Smooth muscle cell (in vitro differentiated cells): ENCODE data around the gene MTREX. TPM values are rescaled to one million over a fixed set of nuclear protein-coding genes. Genes with fewer than 3 reads are reported as not detected.

ENCODE experiments used
- DNase-seq: peaks from one replicate; lab custom pipeline; 2025; ENCODE audit not compliant: unreplicated experiment; lab: John Stamatoyannopoulos, UW
- H2AFZ ChIP-seq: fragments of 200-600 bp; sonication (generic); 2 replicates; pipeline ENCODE4 v1.6.0; 2016; ENCODE audit warnings: antibody characterized with exemption, low read depth, mild to moderate bottlenecking
- H3F3A ChIP-seq: fragments of 200-600 bp; sonication (generic); 2 replicates; pipeline ENCODE4 v1.6.0; 2017; ENCODE audit warnings: antibody characterized with exemption, low read depth
- H3K27ac ChIP-seq: fragments of 200-600 bp; sonication (generic); 2 replicates; pipeline ENCODE4 v1.5.1; 2016; ENCODE audit warnings: low read depth, mild to moderate bottlenecking
- H3K27me3 ChIP-seq: fragments of 200-600 bp; sonication (generic); 2 replicates; pipeline ENCODE4 v1.6.1; 2016; ENCODE audit warnings: low read depth, mild to moderate bottlenecking
- H3K36me3 ChIP-seq: fragments of 200-600 bp; sonication (generic); 2 replicates; pipeline ENCODE4 v1.5.1; 2016; ENCODE audit warnings: low read depth
- H3K4me1 ChIP-seq: fragments of 200-600 bp; sonication (generic); 2 replicates; pipeline ENCODE4 v1.5.1; 2016; ENCODE audit warnings: low read depth
- H3K4me2 ChIP-seq: fragments of 200-600 bp; sonication (generic); 2 replicates; pipeline ENCODE4 v1.6.0; 2016; ENCODE audit warnings: mild to moderate bottlenecking
- H3K4me3 ChIP-seq: fragments of 200-600 bp; sonication (generic); 2 replicates; pipeline ENCODE4 v1.5.1; 2016; ENCODE audit warnings: mild to moderate bottlenecking
- H3K79me2 ChIP-seq: fragments of 200-600 bp; sonication (generic); 2 replicates; pipeline ENCODE4 v1.6.0; 2016; ENCODE audit warnings: low read depth, mild to moderate bottlenecking
- H3K9ac ChIP-seq: fragments of 200-600 bp; sonication (generic); 2 replicates; pipeline ENCODE4 v1.6.0; 2016; ENCODE audit warnings: low read depth
- H3K9me3 ChIP-seq: fragments of 200-600 bp; sonication (generic); replicated peaks from 2 replicates; pipeline ENCODE4 v1.5.1; 2016; ENCODE audit warnings: low read depth
- H4K20me1 ChIP-seq: fragments of 200-600 bp; sonication (generic); 2 replicates; pipeline ENCODE4 v1.6.0; 2016; ENCODE audit warnings: low read depth
- WGBS: methylation state at CpG from one replicate; pipeline ENCODE4 v1.1.7; 2016; ENCODE audit warnings: low lambda C conversion rate; 5-methylcytosine and 5-hydroxymethylcytosine counted together
- polyA plus RNA-seq: library from polyadenylated mRNA; unstranded; fragments of >200 nt; fragmentation: Nextera tagmentation; extraction: Ambion mirVana; gene quantifications from 2 replicates; pipeline ENCODE4 v1.2.1, GENCODE V29; 2016
- total RNA-seq: library from RNA; depleted of rRNA; stranded (reverse); fragments of >200 nt; gene quantifications from 2 replicates; pipeline ENCODE4 v1.2.3, GENCODE V29; 2014
- TF ChIP-seq, protein P1 (sequence below): fragments of 200-600 bp; sonication (generic); IDR thresholded peaks from 2 replicates; pipeline ENCODE4 v1.5.1; 2017; ENCODE audit warnings: borderline replicate concordance, mild to moderate bottlenecking, antibody characterized with exemption; ENCODE audit not compliant: insufficient read depth, poor library complexity, severe bottlenecking

The MTREX gene
- total and polyA plus RNA-seq, 2 experiments from 2014 or later = 20.7 to 93.9 TPM

GRCh38 chr5:55372130-55372925 lies 64.5 kb downstream of the MTREX start:
- Histone ChIP-seq H3K4me2 (no peak overlapping the region), H3K4me3 (no peak overlapping the region), H3F3A (no peaks in the 10 kb centered on the region), H3K4me1 (no peaks in the 10 kb centered on the region), H3K9me3 (no peaks in the 10 kb centered on the region), H4K20me1 (no peaks in the 10 kb centered on the region), H2AFZ (no peak overlapping the region), H3K79me2 (no peaks in the 10 kb centered on the region), H3K36me3 (peaks cover 36% of the 10 kb centered on the region), H3K27me3 (no peaks in the 10 kb centered on the region), H3K27ac (no peak overlapping the region), H3K9ac (no peak overlapping the region)
- TF ChIP-seq, protein P1, sequence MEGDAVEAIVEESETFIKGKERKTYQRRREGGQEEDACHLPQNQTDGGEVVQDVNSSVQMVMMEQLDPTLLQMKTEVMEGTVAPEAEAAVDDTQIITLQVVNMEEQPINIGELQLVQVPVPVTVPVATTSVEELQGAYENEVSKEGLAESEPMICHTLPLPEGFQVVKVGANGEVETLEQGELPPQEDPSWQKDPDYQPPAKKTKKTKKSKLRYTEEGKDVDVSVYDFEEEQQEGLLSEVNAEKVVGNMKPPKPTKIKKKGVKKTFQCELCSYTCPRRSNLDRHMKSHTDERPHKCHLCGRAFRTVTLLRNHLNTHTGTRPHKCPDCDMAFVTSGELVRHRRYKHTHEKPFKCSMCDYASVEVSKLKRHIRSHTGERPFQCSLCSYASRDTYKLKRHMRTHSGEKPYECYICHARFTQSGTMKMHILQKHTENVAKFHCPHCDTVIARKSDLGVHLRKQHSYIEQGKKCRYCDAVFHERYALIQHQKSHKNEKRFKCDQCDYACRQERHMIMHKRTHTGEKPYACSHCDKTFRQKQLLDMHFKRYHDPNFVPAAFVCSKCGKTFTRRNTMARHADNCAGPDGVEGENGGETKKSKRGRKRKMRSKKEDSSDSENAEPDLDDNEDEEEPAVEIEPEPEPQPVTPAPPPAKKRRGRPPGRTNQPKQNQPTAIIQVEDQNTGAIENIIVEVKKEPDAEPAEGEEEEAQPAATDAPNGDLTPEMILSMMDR = no peak
- DNase-seq = no peak
- WGBS = 97% methylated on average over 7 of the region's 7 CpGs

GRCh38 chr5:55377810-55378209 lies 70.0 kb downstream of the MTREX start:
- Histone ChIP-seq H3K79me2 (no peaks in the 10 kb centered on the region), H2AFZ (no peak overlapping the region), H3K9ac (no peak overlapping the region), H3K4me1 (no peaks in the 10 kb centered on the region), H3K27ac (no peak overlapping the region), H4K20me1 (no peaks in the 10 kb centered on the region), H3K9me3 (no peaks in the 10 kb centered on the region), H3F3A (no peaks in the 10 kb centered on the region), H3K27me3 (no peaks in the 10 kb centered on the region), H3K4me2 (no peak overlapping the region), H3K4me3 (no peak overlapping the region), H3K36me3 (peaks cover 8% of the 10 kb centered on the region)
- no peak for DNase-seq
- WGBS = 97% methylated on average over 1 of the region's 1 CpG
- TF ChIP-seq, protein P1 = no peak

DNA sequence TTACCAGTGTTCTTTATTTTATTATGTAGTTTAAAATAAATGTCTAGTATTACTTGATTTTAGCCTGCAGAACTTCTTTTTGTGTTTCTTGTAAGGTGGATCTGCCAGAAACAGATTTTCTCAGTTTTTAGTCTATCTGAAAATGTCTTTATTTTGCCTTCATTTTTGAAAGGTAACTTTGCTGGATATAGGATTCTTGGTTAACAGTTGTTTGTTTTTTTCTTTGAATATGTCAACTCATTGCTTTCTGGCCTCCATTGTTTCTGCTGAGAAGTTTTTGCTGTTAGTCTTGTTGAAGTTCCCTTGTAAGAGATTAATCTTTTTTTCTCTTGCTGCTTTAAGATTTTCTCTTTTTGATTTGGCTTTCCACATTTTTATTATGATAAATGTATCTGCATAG lies 75.5 kb downstream of the MTREX start:
- no peaks in the 10 kb centered on the region for H4K20me1 ChIP-seq
- H3K4me1 ChIP-seq = no peaks in the 10 kb centered on the region
- peaks cover 6% of the 10 kb centered on the region for H3K79me2 ChIP-seq
- no peak overlapping the region for H3K27ac ChIP-seq
- H3F3A ChIP-seq = no peaks in the 10 kb centered on the region
- H3K4me2 ChIP-seq = no peak overlapping the region
- no peak for DNase-seq
- H3K9me3 ChIP-seq = peaks cover 5% of the 10 kb centered on the region
- no peak overlapping the region for H3K4me3 ChIP-seq
- H3K9ac ChIP-seq = no peak overlapping the region
- TF ChIP-seq, protein P1 = no peak
- H3K36me3 ChIP-seq = peaks cover 15% of the 10 kb centered on the region
- H2AFZ ChIP-seq = no peak overlapping the region
- H3K27me3 ChIP-seq = no peaks in the 10 kb centered on the region

DNA sequence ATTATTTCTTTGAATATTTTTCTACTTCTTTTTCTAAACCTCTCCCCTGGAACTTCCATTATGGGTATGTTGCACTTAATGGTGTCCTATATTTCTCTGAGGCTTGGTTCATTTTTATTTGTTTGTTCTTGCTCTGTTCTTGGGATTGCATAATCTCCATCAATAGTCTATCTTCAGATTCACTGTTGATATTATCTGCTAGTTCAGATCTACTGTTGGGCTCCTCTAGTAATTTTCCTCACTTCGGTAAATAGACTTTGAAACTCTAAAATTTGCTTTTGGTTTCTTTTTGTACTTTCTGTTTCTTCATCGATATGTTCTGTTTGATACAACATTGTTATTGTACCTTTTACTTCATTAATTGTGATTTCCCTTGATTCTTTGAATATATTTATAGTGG lies 76.3 kb downstream of the MTREX start:
- Histone ChIP-seq H3K36me3 (peaks cover 15% of the 10 kb centered on the region), H3K27me3 (no peaks in the 10 kb centered on the region), H3K9me3 (peaks cover 5% of the 10 kb centered on the region), H3K4me1 (no peaks in the 10 kb centered on the region), H3K4me2 (no peak overlapping the region), H4K20me1 (no peaks in the 10 kb centered on the region), H3F3A (no peaks in the 10 kb centered on the region), H3K27ac (no peak overlapping the region), H3K79me2 (peaks cover 6% of the 10 kb centered on the region), H3K4me3 (no peak overlapping the region), H3K9ac (no peak overlapping the region), H2AFZ (no peak overlapping the region)
- no peak for DNase-seq
- TF ChIP-seq, protein P1 = no peak
- 100% methylated on average over 2 of the region's 2 CpGs for WGBS
